Stimulated activated CD8-positive, alpha-beta memory T cell treated with anti-CD3 and anti-CD28 coated beads, Interleukin-7, amount 100 ng/mL, for 48 hours (primary cell): Measurements from ENCODE around the gene PPP1R27.

Experiments
- DNase-seq, 2 donors: peaks; one replicate each; pipeline ENCODE4 v3.0.0-alpha.2; 2020; ENCODE audit warnings: low read depth in 1 of 2; ENCODE audit errors: extremely low read depth in 1 of 2

Gene PPP1R27

DNA sequence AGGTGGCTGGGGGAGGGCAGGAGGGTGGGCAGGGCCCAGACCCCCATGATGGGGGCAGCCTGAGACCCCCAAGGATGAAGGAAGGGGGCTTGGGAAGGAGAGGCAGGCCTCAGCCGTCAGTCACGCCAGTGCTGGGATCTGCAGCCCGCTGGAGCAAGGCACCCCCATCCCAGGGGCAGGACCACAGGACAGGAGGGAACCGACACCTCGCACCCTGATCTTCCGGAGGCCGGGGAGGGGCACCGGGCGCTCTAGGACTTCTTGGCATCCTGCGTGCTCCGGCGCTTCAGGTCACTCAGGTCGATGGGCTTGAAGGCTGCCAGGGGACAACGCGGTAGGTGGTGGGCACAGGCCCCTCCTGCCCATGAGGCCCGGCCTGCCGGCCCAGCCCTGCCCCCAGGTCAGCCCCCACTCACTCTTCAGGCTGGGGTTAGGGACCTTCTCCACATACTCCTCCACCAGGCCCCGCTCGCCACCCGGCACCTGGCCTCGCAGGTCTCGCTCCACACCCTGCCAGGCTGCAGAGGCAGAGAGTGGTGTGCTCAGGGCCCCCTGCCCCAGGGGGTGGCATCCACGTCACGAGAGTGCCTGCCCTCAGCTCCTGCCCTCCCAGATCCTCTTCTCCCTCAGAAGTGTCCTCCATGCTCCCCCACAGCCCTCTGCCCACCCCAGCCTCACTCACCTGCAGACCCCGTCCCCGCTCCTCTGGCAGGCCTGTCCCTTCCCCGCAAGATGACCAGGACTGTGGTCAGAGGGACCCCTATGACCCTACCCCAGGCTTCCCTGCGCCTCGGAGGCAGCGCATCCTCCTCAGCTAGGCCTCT lies 11.6 kb downstream of the PPP1R27 start:
- DNase-seq = no peak

- DNase-seq = no peak
These were observed 12.6 kb downstream of the PPP1R27 start for GRCh38 chr17:81822312-81822637.

GRCh38 chr17:81821603-81822311 lies 13.1 kb downstream of the PPP1R27 start:
- DNase-seq = no peak

DNA sequence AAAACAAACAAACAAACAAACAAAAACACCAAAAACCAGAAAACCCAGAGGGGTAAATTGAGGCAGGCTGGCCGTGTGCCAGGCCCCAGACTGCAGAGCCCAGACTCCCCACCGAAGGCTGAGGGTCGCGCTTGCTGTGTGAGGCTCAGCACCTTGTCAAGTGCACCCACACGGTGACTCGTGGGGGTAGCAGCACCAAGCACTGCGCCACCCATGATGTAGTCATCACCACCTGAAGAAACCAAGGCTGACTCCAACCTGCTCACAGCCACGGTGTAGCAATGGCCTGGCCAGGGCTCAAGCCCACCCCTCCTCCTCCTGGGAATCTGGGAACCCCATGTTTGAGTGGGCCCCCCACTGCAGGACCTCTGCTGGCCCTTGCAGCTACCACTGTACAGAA lies 13.7 kb downstream of the PPP1R27 start:
- DNase-seq = no peak

GRCh38 chr17:81819708-81820107 lies 15.1 kb downstream of the PPP1R27 start:
- DNase-seq = no peak

GRCh38 chr17:81817758-81818147 lies 17.1 kb downstream of the PPP1R27 start:
- DNase-seq = no peak

DNA sequence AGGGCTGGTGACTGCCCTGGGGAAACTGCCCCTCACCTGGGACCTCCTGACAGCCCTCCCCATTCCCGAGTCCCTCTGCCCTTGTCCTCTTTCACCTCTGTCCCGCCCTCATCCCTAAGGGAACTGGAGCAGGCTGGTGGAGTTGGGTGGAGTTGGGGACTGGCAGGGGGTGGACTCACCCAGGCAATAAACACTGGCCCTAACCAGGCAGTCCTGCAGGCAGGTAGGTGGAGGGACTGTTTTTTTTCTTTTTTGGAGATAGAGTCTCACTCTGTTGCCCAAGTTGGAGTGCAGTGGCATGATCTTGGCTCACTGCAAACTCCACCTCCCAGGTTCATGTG lies 19.2 kb downstream of the PPP1R27 start:
- DNase-seq = no peak

GRCh38 chr17:81814748-81815645 lies 19.9 kb downstream of the PPP1R27 start:
- DNase-seq = no peak

GRCh38 chr17:81813861-81814683 lies 20.8 kb downstream of the PPP1R27 start:
- DNase-seq = no peak

GRCh38 chr17:81813371-81813684 lies 21.5 kb downstream of the PPP1R27 start:
- DNase-seq = no peak

DNA sequence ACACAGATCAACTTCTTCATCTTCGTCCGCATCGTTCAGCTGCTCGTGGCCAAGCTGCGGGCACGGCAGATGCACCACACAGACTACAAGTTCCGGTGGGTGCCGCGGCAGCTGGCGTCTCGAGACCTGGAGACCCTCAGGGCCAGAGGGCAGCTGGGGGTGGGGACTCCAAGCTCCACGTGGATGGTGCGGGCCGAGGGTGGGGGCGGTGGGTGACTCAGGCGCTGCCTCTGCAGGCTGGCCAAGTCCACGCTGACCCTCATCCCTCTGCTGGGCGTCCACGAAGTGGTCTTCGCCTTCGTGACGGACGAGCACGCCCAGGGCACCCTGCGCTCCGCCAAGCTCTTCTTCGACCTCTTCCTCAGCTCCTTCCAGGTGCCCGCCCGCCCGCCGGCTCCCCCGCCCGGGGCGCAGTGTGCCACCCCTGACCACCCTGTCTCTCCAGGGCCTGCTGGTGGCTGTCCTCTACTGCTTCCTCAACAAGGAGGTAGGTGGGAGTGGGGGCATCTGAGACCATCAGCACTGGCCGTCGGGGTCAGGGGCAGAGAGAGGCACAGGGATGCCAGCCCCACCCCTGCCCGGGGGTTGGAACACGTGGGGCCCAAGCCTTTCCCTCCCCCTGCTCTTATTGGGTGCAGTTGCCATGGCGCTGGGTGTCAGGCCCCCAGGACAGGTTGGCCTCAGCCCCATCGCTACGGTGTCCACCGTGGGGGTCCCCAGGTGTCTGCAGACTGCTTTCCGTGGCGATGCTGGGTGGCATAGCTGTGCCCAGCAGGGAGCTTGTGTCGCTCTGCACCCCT lies 22.1 kb downstream of the PPP1R27 start:
- no peak for DNase-seq

GRCh38 chr17:81811705-81812570 lies 22.9 kb downstream of the PPP1R27 start:
- no peak for DNase-seq

DNA sequence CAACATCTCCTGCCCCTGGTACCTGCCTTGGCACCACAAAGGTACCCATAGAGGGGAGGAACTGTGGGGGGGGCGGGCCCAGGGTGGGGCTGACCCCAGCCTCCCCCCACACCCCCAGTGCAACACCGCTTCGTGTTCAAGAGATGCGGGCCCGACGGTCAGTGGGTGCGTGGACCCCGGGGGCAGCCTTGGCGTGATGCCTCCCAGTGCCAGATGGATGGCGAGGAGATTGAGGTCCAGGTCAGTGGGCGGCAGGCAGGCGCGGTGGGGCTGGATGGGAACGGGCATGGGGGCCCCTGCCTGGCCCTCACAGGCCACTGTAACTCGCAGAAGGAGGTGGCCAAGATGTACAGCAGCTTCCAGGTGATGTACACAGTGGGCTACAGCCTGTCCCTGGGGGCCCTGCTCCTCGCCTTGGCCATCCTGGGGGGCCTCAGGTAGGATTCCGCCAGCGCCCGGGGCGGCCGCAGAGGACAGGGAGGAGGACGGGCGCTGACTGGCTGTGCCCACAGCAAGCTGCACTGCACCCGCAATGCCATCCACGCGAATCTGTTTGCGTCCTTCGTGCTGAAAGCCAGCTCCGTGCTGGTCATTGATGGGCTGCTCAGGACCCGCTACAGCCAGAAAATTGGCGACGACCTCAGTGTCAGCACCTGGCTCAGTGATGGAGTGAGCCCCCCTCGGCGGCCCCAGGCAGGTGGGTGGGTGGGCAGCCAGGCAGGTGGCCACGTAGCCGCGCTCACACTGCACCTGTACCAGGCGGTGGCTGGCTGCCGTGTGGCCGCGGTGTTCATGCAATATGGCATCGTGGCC lies 23.8 kb downstream of the PPP1R27 start:
- DNase-seq = no peak

DNA sequence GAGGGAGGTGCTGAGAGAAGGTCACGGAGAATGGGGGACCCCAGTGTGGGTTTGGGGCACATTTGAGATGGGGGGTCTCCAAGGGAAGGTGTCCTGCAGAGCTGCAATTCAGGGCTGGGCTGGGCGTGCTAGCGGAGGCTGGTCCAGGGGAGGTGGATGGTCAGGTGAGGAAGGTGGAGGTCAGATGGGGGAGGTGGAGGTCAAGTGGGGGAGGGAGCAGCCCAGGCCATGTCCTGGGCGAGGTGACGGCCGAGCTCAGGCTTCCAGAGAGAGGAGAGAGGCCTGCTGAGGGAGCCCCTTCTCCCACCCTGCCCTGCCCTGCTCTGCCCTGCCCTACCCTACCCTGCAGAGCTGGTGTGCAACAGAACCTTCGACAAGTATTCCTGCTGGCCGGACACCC lies 24.4 kb downstream of the PPP1R27 start:
- no peak for DNase-seq

DNA sequence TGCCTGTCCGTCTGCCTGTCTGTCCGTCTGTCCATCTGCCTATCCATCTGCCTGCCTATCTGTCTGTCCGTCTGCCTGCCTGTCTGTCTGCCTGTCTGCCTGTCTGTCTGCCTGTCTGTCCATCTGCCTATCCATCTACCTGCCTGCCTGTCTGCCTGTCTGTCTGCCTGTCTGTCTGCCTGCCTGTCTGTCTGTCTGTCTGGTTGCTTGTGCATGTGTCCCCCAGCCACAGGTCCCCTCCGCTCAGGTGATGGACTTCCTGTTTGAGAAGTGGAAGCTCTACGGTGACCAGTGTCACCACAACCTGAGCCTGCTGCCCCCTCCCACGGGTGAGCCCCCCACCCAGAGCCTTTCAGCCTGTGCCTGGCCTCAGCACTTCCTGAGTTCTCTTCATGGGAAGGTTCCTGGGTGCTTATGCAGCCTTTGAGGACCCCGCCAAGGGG lies 25.3 kb downstream of the PPP1R27 start:
- DNase-seq = no peak

DNA sequence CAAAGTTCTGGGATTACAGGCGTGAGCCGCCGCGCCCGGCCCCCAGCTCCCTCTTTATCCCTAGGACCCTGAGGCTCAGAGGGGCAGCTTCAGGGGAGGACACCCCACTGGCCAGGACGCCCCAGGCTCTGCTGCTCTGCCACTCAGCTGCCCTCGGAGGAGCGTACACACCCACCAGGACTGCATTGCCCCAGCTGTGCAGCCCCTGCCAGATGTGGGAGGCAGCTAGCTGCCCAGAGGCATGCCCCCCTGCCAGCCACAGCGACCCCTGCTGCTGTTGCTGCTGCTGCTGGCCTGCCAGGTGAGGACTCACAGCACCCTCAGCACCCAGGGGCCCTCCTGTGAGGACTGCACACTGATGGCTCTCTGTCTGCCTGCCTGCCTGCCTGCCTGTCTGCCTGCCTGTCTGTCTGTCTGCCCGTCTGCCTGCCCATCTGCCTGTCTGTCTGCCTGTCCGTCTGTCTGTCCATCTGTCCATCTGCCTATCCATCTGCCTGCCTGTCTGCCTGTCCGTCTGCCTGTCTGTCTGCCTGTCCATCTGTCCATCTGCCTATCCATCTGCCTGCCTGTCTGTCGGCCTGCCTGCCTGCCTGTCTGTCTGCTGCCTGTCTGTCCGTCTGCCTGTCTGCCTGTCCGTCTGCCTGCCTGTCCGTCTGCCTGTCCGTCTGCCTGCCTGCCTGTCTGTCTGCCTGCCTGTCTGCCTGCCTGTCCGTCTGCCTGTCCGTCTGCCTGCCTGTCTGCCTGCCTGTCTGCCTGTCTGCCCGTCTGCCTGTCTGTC lies 25.9 kb downstream of the PPP1R27 start:
- DNase-seq = no peak

GRCh38 chr17:81807839-81808238 lies 27.0 kb downstream of the PPP1R27 start:
- no peak for DNase-seq
